GM18505 (cell line): ENCODE measurements around the gene ETS2.
"Not testable (repeated sequence)": the region's sequence is repeated elsewhere in the genome, so short reads cannot be mapped to it uniquely, and the experiment has no call there.

Experiments used
- ATAC-seq: cut with Tn5 transposase; IDR thresholded peaks from one replicate; pipeline ENCODE4 v1.9.1; 2021; ENCODE audit not compliant: unreplicated experiment
- POLR2A ChIP-seq: IDR thresholded peaks from 4 replicates; pipeline ENCODE4 v1.6.1; 2011; ENCODE audit warnings: borderline replicate concordance; ENCODE audit not compliant: insufficient read depth, insufficient read length; ENCODE audit errors: extremely low read depth

The ETS2 gene

GRCh38 chr21:38834725-38835124 lies 29.0 kb downstream of the ETS2 start:
- ATAC-seq = no peak
- TF ChIP-seq POLR2A = no peak

GRCh38 chr21:38837806-38838461 lies 32.2 kb downstream of the ETS2 start:
- TF ChIP-seq POLR2A = no peak
- no peak for ATAC-seq

- no peak for ATAC-seq
- no peak for TF ChIP-seq POLR2A
Observed at GRCh38 chr21:38838598-38839327, 33.0 kb downstream of the ETS2 start.

- TF ChIP-seq POLR2A = no peak
- no peak for ATAC-seq
Observed at GRCh38 chr21:38839328-38840286, 33.9 kb downstream of the ETS2 start.

GRCh38 chr21:38840456-38841300 lies 34.9 kb downstream of the ETS2 start:
- ATAC-seq = no peak
- no peak for TF ChIP-seq POLR2A

GRCh38 chr21:38841472-38841871 lies 35.7 kb downstream of the ETS2 start:
- no peak for ATAC-seq
- TF ChIP-seq POLR2A = no peak

- TF ChIP-seq POLR2A = no peak
- no peak for ATAC-seq
Observed at GRCh38 chr21:38842079-38842478, 36.4 kb downstream of the ETS2 start.

- no peak for ATAC-seq
- no peak for TF ChIP-seq POLR2A
Observed at GRCh38 chr21:38843379-38843778, 37.6 kb downstream of the ETS2 start.

- TF ChIP-seq POLR2A = no peak
- ATAC-seq = no peak
Observed at GRCh38 chr21:38843806-38844503, 38.2 kb downstream of the ETS2 start.

- ATAC-seq = not testable (repeated sequence)
Observed at GRCh38 chr21:38845374-38845773, 39.6 kb downstream of the ETS2 start.

GRCh38 chr21:38847556-38847955 lies 41.8 kb downstream of the ETS2 start:
- no peak for ATAC-seq
- TF ChIP-seq POLR2A = no peak

GRCh38 chr21:38848187-38848609 lies 42.5 kb downstream of the ETS2 start:
- TF ChIP-seq POLR2A = no peak
- ATAC-seq = no peak
